HG02973 (cell line): ENCODE data around the gene PSME3IP1.

ENCODE experiments used
- ATAC-seq: cut with Tn5 transposase; IDR thresholded peaks from one replicate; pipeline ENCODE4 v1.9.1; 2021; ENCODE audit warnings: moderate library complexity; ENCODE audit not compliant: unreplicated experiment

The PSME3IP1 gene

DNA sequence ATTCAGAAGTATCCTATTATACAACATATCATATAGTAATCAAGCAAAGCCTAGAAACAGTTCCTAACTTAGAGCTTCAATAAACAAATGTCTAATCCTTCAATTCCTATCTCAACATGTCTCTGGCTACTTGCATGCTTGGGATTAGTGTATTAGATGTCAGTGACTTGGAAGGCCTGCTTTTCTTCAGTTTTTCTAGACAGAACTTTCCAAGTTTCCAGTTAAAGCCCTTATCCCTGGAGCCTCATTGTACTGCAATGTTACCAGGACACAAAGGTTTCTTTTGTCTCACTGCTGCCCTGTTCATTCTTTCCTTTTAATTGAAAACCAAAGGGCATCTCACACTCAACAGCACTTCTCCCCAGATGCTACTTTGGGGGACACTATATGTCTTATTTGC, 16.5 kb downstream of the PSME3IP1 start:
- no peak for ATAC-seq

GRCh38 chr16:57167953-57168352, 17.9 kb downstream of the PSME3IP1 start:
- ATAC-seq, result no peak

DNA sequence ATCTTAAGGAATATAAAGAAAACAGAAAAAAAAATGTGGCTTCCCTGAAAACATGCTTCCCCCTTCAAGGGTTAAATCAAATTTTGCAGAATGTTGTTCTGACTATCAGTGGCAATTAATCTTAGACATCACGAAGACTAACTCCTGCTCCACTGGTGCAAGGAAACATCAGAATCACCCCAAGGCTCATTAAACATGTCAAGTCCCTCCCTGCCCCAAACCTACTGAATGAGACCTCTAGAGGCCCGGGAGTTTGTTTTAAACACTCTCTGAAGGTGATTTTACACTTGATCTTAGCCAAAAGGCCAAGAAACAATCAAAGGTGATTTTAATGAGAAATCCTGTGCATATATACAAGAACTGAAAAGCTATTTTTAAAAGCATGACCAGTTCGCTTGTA, 18.3 kb downstream of the PSME3IP1 start:
- ATAC-seq, result no peak

DNA sequence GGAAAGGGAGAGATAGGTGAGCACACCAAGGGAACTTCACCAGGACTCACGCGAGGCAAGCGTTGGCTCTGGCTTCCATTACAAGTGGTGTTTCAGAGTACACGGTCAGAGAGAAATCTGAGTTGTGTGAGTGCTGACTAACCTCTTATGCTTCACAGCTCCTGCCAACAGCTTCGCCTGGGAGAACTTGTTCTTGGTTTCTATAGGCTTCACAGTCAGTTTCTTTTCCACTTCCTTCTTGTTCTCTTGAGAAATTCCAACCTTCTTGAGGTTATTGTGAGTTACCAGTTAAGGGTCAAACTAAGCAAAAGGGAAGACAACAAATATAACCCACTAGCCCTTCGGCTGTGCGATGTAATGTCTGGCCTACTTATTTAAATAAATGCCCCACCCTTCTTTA, 18.9 kb downstream of the PSME3IP1 start:
- ATAC-seq, result no peak

- no peak for ATAC-seq
These were observed 19.4 kb downstream of the PSME3IP1 start for GRCh38 chr16:57166451-57166850.

DNA sequence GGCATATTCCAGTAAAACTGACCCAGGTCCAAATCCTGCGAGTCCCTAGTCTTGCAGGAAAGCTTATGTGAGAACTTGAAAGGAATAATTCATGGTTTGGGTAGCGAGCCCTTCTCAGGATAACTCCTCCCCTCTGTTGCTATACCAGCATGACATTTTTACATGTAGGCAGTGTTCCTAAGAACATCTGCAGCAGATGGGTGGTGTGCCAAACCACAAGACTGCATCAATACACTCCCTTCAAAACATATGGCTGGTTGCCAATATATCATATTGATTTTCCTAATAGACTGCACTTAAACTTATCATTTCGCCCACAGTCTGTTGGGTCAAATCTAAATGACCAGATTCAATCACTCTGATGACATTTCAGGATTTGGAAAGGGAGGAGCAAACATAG, 19.9 kb downstream of the PSME3IP1 start:
- ATAC-seq, result no peak

- no peak for ATAC-seq
These were observed 20.4 kb downstream of the PSME3IP1 start for GRCh38 chr16:57165483-57165882.

DNA sequence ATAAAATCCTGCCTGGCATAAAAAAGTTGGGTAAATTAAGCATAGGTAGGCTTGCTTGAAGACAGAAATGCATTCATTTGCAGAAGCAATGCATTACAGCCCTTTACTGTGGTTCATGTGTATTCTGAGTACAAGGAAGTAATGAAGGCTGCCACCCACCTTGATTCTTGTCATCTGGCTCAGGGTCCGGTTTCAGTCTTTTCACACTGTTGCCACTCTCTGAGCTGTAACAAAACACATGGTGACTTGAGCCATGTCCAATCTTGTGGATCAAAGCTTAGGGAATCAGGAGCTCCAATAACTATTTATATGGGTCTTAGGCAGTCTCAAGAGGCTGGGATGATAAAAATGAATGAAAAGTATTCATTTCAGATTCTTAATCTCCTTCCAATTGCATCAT, 22.0 kb downstream of the PSME3IP1 start:
- ATAC-seq, result no peak

- ATAC-seq, result no peak
These were observed 26.4 kb downstream of the PSME3IP1 start for GRCh38 chr16:57159447-57159846.

GRCh38 chr16:57157533-57157932, 28.3 kb downstream of the PSME3IP1 start:
- no peak for ATAC-seq

GRCh38 chr16:57156351-57156703, 29.5 kb downstream of the PSME3IP1 start:
- no peak for ATAC-seq

DNA sequence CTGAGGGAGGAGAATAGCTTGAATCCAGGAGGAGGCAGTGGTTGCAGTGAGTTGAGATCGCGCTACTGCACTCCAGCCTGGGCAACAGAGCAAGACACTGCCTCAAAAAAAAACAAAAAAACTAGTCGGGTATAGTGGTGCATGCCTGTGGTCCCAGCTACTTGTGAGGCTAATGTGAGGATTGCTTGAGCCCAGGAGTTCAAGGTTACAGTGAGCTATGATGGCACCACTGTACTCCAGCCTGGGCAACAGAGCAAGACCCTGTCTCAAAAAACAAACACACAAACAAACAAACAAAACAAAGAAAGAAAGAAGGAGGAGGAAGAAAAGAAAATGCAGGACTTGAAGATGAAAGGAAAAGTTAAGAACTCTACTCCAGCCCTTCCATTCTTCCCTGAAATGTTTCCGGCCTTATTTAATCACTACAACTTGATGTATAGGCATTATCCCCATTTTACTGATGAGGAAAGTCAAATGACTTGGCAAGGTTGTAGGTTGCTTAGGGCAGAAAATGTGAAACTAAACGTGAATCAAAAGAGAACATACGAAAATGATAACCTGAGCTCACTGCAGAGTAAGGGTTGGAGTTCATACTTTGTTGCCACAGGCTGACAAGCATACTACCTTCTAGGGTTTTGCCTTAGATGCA, 30.0 kb downstream of the PSME3IP1 start:
- ATAC-seq, result no peak

DNA sequence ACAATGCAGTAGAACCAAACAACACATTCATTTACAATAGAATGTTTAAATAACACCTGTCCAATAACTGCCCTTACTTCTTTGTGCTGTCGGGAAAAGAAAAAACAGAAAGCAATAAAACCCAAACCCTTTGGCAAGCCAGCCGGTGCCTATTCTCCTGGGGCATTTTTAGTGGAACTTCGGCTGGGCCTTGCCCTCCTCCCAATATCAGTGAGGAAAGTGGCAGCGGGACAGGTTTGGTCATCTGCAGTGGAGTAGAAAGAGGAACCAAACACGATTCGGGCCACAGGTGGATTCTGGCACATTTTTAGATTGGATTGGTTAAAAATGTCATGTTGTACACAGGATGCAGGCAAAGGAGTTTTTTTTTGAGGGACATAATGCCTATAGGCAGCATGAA, 32.0 kb downstream of the PSME3IP1 start:
- no peak for ATAC-seq

DNA sequence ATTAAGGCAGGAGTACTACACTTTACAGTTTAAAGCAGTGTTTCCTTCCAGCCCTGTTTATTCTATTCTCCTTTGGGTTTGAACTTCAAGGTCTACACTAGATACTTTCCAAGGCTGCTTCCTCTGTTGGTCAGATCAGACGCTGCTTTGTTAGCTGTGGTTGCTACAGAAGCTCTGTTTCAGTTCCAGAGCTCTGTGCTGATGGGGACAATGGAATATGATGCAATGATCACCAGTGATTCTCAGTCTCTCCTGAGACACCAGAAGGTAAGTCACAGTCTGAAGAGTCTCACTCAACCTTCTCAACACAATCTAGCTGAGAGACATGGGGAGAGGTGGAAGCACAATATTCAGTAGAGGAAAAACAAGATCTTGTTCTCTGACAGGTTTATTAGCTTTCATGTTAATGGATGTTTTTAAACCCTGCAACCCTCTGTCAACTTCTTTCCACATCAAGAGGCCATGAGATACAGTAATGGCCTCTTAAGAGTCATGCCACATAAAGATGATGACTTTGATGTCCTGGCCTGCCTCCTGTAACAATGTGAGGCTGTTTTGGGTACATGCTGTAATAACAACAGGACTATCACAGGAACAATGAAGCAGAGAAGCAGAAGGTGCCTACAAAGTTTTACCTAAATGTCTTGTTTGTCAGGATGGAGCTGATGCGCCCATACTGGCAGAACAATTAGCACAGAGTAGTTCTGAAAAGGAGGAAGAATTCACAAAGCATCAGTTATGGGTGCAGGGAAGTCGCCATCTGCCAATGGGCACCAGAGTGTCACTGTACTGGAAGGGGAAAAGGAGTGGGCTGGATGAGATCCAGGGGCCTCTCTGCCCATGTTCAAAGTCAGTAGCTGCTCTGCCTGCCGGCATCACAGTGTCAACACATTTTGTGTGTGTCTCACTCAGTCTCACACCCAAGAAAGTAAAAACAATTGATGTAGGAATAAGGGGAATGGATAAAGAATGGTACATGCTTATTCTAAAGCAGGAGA, 33.4 kb downstream of the PSME3IP1 start:
- ATAC-seq, result no peak

DNA sequence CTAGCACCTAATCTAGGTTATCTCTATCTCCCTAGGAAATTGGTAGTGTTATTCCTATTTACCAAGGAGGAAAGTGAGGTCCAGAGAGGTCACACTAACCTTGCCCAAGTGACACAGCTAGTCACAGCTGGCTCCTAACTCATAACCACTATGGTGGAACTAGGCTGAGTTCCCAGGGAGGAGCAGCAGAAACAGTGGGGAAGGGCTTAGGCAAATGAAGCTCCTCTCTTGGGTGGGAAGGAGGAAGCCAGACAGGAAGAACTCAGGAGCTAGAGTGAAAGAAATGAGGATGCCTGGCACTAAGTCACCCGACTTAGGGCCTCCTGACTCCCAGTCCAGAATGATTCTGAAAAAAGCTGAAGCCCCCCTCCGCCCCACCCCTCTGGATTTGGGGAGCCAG, 34.5 kb downstream of the PSME3IP1 start:
- ATAC-seq, result no peak

DNA sequence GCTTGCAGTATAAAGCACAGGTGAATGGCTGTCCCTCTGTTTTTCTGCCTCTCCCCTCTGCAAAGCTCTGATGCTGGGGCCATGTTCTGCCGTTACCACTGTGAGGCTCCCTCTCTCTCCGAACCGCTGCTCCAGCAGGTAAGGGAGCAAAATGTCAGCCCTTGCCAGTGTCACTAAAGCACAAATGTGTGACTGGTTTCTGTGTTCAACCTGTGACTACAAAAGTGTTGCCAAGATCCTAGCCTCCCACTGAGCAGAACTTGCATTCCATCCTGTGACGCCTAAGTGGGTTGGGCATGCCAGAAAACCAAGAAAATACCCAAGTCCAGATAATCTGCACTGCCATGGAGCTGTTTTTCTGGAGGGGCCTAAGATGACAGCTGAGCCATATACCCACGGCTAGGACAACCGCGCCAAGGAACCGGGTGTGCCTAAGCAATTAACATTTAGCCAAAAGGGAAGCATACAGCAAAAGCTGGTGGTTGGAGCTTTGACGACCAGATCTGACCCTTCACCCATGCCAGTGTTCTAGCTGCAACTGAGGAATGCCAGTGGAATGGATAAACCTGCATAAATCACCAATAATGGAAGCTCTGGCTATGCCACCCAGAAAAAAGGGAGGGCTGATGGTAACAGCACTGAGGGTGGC, 35.0 kb downstream of the PSME3IP1 start:
- no peak for ATAC-seq

GRCh38 chr16:57149391-57149790, 36.4 kb downstream of the PSME3IP1 start:
- ATAC-seq, result no peak

DNA sequence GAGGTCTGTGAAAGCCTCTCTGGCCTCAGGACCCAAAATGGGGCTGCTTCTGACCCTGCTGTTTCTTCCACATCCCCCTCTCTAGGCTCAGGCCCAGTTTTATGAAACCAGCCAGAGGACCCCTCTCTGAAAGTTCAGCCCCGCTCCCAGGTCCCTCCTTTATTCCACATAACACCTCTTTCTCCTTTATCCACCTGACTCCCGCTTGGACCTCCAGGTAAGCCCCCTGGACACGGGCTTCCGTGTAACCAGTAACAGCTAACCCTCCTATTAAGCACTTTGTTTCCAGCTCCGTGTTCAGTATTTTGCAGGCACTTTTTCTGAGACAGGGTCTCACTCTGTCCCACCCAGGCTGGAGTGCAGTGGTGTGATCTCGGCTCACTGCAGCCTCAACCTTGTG, 37.4 kb downstream of the PSME3IP1 start:
- no peak for ATAC-seq

- ATAC-seq, result no peak
These were observed 38.2 kb downstream of the PSME3IP1 start for GRCh38 chr16:57147381-57148221.

DNA sequence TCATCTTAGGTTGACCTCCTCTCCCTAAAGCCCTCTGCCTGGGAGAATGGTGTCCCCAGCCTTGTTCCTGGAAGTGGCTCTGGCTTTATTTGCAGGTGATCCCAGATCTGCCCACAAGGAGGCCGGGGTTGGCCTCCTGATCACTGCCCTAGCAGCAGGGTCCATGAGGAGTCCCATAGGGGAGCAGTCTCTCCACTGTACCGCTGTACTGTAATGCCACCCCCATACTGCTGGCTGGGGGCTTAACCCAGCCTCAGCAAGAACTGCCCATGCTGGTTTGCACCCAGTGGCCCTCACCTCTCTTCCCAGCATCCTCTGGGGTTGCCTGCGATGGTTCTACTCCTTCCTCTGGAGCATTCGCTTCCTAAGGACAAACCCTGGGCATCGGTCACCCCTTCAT, 39.1 kb downstream of the PSME3IP1 start:
- no peak for ATAC-seq
